Prostate gland (tissue), 2 donors: ENCODE data around the gene ZBTB45.

Source experiments
- POLR2A ChIP-seq: fragments of 450-650 bp; IDR thresholded peaks from one replicate; pipeline ENCODE4 v1.6.1; 2016; ENCODE audit warnings: antibody characterized with exemption, mild to moderate bottlenecking
- POLR2AphosphoS5 ChIP-seq: sonication (generic); formaldehyde crosslinking; IDR thresholded peaks from one replicate; pipeline ENCODE4 v1.6.1; 2017; ENCODE audit warnings: antibody characterized with exemption
- TF ChIP-seq, protein P1 (sequence below), 4 experiments: fragments of 200-600 bp in 2 of 4; fragments of 450-650 bp in 2 of 4; sonication (generic) in 2 of 4; IDR thresholded peaks; 1 replicate in 3 of 4; 2 replicates in 1 of 4; pipeline ENCODE4 v1.5.1; 2016 to 2019; ENCODE audit warnings: antibody characterized with exemption in 4 of 4, mild to moderate bottlenecking in 2 of 4, moderate library complexity in 2 of 4

DNA sequence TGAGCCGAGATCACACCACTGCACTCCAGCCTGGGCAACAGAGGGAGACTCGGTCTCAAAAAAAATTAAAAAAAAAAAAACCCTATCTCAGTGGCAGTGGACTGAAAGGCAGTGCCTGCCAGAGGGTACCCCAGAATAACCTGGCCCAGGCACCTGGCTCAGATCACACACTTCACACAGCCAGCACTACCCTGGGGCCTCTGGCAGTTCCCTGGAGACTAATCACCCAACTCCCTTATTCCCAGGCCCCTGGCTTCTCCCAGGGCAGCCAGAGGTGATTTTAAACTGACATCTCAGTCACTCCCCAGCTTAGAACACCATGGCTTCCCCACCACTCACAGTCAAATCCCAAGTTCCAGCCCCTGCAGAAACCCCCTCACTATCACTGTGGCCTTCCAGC is 4.4 kb downstream of the ZBTB45 start:
- TF ChIP-seq, protein P1, sequence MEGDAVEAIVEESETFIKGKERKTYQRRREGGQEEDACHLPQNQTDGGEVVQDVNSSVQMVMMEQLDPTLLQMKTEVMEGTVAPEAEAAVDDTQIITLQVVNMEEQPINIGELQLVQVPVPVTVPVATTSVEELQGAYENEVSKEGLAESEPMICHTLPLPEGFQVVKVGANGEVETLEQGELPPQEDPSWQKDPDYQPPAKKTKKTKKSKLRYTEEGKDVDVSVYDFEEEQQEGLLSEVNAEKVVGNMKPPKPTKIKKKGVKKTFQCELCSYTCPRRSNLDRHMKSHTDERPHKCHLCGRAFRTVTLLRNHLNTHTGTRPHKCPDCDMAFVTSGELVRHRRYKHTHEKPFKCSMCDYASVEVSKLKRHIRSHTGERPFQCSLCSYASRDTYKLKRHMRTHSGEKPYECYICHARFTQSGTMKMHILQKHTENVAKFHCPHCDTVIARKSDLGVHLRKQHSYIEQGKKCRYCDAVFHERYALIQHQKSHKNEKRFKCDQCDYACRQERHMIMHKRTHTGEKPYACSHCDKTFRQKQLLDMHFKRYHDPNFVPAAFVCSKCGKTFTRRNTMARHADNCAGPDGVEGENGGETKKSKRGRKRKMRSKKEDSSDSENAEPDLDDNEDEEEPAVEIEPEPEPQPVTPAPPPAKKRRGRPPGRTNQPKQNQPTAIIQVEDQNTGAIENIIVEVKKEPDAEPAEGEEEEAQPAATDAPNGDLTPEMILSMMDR (IDR thresholded peaks at IDR 0.05), result no peak
- TF ChIP-seq POLR2AphosphoS5 (no peak), POLR2A (no peak)
